WTC11 (cell line): Measurements from ENCODE around the gene COX7B2. TPM values are rescaled to one million over a fixed set of nuclear protein-coding genes. Genes with fewer than 3 reads are reported as not detected.

Experiments used
- ATAC-seq: fragments of 200-7000 bp; cut with Tn5 transposase; 2 replicates; pipeline ENCODE4 v1.10.0; 2021; ENCODE audit warnings: mild to moderate bottlenecking, moderate library complexity
- CTCF ChIA-PET: fragments of 300-600 bp; sonication (Branson Sonifier 250); formaldehyde crosslinking; loops from one replicate; lab custom pipeline; 2021; ENCODE audit warnings: antibody characterized with exemption; lab: Charles Lee
- POLR2A ChIA-PET: fragments of 350-600 bp; sonication (Branson Sonifier 250); formaldehyde crosslinking; loops from one replicate; lab custom pipeline; 2021; ENCODE audit warnings: antibody characterized with exemption; lab: Charles Lee
- DNase-seq: peaks from one replicate; pipeline ENCODE4 v3.0.0; 2021; ENCODE audit warnings: low spot score
- H3K27ac Mint-ChIP-seq: 2 replicates; pipeline ENCODE4 v1.8.0; 2021; ENCODE audit warnings: mixed read lengths
- H3K27me3 Mint-ChIP-seq: 2 replicates; pipeline ENCODE4 v1.8.0; 2021; ENCODE audit warnings: low read depth, mild to moderate bottlenecking, moderate library complexity, mixed read lengths
- H3K36me3 Mint-ChIP-seq: 2 replicates; pipeline ENCODE4 v1.8.0; 2021; ENCODE audit warnings: mixed read lengths
- H3K4me1 Mint-ChIP-seq: 2 replicates; pipeline ENCODE4 v1.8.0; 2022; ENCODE audit warnings: mixed read lengths
- H3K4me3 Mint-ChIP-seq: 2 replicates; pipeline ENCODE4 v1.8.0; 2021; ENCODE audit warnings: mild to moderate bottlenecking, moderate library complexity, mixed read lengths
- H3K9me3 Mint-ChIP-seq: 2 replicates; pipeline ENCODE4 v1.8.0; 2021; ENCODE audit warnings: mixed read lengths
- ARID4B ChIP-seq: sonication (generic); formaldehyde crosslinking; IDR thresholded peaks from 2 replicates; pipeline ENCODE4 v1.8.0; 2023; ENCODE audit warnings: missing genetic modification reagents, mild to moderate bottlenecking, borderline replicate concordance
- CBFB ChIP-seq: sonication (generic); formaldehyde crosslinking; IDR thresholded peaks from 2 replicates; pipeline ENCODE4 v1.8.1; 2022; ENCODE audit warnings: mild to moderate bottlenecking, low read depth, missing genetic modification reagents
- GRHL2 ChIP-seq: fragments of 250-450 bp; sonication (Bioruptor Pico); IDR thresholded peaks from 2 replicates; pipeline ENCODE4 v1.8.0; 2022; ENCODE audit warnings: mild to moderate bottlenecking, moderate library complexity; ENCODE audit not compliant: insufficient replicate concordance, severe bottlenecking
- HMGA2 ChIP-seq: fragments of 250-450 bp; sonication (Bioruptor Pico); IDR thresholded peaks from 2 replicates; pipeline ENCODE4 v1.4.0; 2021; ENCODE audit warnings: mild to moderate bottlenecking, moderate library complexity
- HMGXB4 ChIP-seq: sonication (generic); formaldehyde crosslinking; IDR thresholded peaks from 2 replicates; pipeline ENCODE4 v1.8.1; 2023; ENCODE audit warnings: mild to moderate bottlenecking, moderate library complexity, missing genetic modification reagents
- IRF2 ChIP-seq: sonication (generic); formaldehyde crosslinking; IDR thresholded peaks from 2 replicates; pipeline ENCODE4 v1.8.0; 2022; ENCODE audit warnings: low read depth, missing genetic modification reagents, borderline replicate concordance
- JAZF1 ChIP-seq: fragments of 250-450 bp; sonication (Bioruptor Pico); IDR thresholded peaks from 2 replicates; pipeline ENCODE4 v1.9.0; 2021; ENCODE audit warnings: moderate library complexity, mild to moderate bottlenecking, inconsistent platforms
- KAT7 ChIP-seq: sonication (generic); formaldehyde crosslinking; IDR thresholded peaks from 2 replicates; pipeline ENCODE4 v1.8.1; 2023; ENCODE audit warnings: missing genetic modification reagents, mild to moderate bottlenecking, borderline replicate concordance
- MYBL2 ChIP-seq: sonication (generic); formaldehyde crosslinking; IDR thresholded peaks from 2 replicates; pipeline ENCODE4 v1.8.1; 2023; ENCODE audit warnings: mild to moderate bottlenecking, moderate library complexity, missing genetic modification reagents
- SMAD3 ChIP-seq: sonication (generic); formaldehyde crosslinking; IDR thresholded peaks from 2 replicates; pipeline ENCODE4 v1.8.0; 2022; ENCODE audit warnings: missing genetic modification reagents, mild to moderate bottlenecking, borderline replicate concordance
- SP1 ChIP-seq: sonication (generic); formaldehyde crosslinking; conservative IDR thresholded peaks from 2 replicates; pipeline ENCODE4 v1.8.1; 2022; ENCODE audit warnings: missing genetic modification reagents
- ZNF121 ChIP-seq: sonication (generic); formaldehyde crosslinking; IDR thresholded peaks from 2 replicates; pipeline ENCODE4 v1.8.0; 2023; ENCODE audit warnings: missing genetic modification reagents
- total RNA-seq: library from RNA; stranded (reverse); gene quantifications from 3 replicates; pipeline ENCODE4 v1.2.3, GENCODE V29; 2021
- TF ChIP-seq, protein P1 (sequence below): sonication (generic); formaldehyde crosslinking; conservative IDR thresholded peaks from 2 replicates; pipeline ENCODE4 v1.8.1; 2023; ENCODE audit warnings: mild to moderate bottlenecking, low read depth, missing genetic modification reagents, moderate library complexity
- TF ChIP-seq, protein P2 (sequence below): sonication (generic); formaldehyde crosslinking; IDR thresholded peaks from 2 replicates; pipeline ENCODE4 v1.8.1; 2022; ENCODE audit warnings: missing genetic modification reagents, borderline replicate concordance
- TF ChIP-seq, protein P3 (sequence below): fragments of 250-450 bp; sonication (Bioruptor Pico); IDR thresholded peaks from 2 replicates; pipeline ENCODE4 v2.1.2; 2022; ENCODE audit warnings: mild to moderate bottlenecking, moderate library complexity

Gene COX7B2
- total RNA-seq, 1 experiment from 2014 or later: not detected

DNA sequence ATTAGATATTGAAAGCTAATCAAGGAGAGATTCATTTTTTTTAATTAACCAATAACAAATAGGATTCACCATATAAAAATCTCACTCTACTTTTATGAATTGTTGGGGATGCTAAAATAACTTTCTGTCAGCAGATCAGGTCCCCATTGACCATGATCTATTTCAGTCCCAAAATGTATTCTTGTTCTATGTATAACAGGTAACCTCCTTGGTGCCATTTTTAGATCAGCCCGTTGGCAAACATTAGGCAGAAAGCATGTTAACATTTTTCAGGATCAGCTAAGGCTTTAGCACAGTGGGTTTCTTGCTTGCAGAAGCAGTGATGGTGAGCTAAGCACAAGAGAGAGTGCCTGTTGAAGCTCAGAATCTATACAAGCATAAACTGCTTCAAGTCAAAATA, 40.8 kb upstream of the COX7B2 start:
- DNase-seq (no peak), ATAC-seq (no peak)
- Mint-ChIP-seq H3K27ac (no peak overlapping the region), H3K9me3 (no peaks in the 10 kb centered on the region), H3K4me3 (no peak overlapping the region), H3K36me3 (no peaks in the 10 kb centered on the region), H3K4me1 (no peaks in the 10 kb centered on the region), H3K27me3 (no peaks in the 10 kb centered on the region; the same call in 1 of the 2 replicates)
- TF ChIP-seq GRHL2 (CRISPR knock-in tag): no peak
- no peak for TF ChIP-seq MYBL2 (CRISPR knock-in tag)
- no peak for TF ChIP-seq HMGA2 (CRISPR knock-in tag)
- TF ChIP-seq JAZF1 (CRISPR knock-in tag): no peak
- TF ChIP-seq HMGXB4 (CRISPR knock-in tag): no peak
- TF ChIP-seq KAT7 (CRISPR knock-in tag): no peak
- TF ChIP-seq, protein P1, sequence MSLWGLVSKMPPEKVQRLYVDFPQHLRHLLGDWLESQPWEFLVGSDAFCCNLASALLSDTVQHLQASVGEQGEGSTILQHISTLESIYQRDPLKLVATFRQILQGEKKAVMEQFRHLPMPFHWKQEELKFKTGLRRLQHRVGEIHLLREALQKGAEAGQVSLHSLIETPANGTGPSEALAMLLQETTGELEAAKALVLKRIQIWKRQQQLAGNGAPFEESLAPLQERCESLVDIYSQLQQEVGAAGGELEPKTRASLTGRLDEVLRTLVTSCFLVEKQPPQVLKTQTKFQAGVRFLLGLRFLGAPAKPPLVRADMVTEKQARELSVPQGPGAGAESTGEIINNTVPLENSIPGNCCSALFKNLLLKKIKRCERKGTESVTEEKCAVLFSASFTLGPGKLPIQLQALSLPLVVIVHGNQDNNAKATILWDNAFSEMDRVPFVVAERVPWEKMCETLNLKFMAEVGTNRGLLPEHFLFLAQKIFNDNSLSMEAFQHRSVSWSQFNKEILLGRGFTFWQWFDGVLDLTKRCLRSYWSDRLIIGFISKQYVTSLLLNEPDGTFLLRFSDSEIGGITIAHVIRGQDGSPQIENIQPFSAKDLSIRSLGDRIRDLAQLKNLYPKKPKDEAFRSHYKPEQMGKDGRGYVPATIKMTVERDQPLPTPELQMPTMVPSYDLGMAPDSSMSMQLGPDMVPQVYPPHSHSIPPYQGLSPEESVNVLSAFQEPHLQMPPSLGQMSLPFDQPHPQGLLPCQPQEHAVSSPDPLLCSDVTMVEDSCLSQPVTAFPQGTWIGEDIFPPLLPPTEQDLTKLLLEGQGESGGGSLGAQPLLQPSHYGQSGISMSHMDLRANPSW: no peak
- POLR2A ChIA-PET: no interaction called here
- CTCF ChIA-PET: no interaction called here

DNA sequence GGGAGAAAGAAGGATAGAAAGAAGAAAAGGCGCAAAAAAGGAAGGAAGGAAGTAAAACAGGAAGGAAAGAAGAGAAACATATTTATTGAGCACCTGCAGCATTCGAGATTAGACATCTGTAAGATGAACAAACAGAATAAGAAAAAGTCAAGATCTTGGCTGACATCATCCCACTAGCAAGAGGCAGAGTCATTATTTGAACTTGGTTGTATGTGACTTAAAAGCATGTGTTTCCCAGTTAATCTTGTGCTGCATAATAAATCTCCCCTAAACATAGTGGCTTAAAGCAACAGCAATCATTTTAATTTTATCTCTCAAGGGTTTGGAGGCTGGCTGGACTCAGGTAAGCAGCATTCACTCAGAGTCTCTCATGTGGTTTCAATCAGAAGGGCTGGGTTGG, 38.5 kb upstream of the COX7B2 start:
- no peaks in the 10 kb centered on the region for H3K27me3 Mint-ChIP-seq
- no peak overlapping the region for H3K27ac Mint-ChIP-seq
- CTCF ChIA-PET: no interaction called here

More for the DNA sequence above, 38.5 kb upstream of the COX7B2 start:
- ATAC-seq (no peak), DNase-seq (no peak)
- POLR2A ChIA-PET: no interaction called here
- H3K4me3 Mint-ChIP-seq: no peak overlapping the region
- no peak for TF ChIP-seq SP1
- TF ChIP-seq SMAD3 (CRISPR knock-in tag): no peak
- TF ChIP-seq IRF2 (CRISPR knock-in tag): no peak
- TF ChIP-seq, protein P2, sequence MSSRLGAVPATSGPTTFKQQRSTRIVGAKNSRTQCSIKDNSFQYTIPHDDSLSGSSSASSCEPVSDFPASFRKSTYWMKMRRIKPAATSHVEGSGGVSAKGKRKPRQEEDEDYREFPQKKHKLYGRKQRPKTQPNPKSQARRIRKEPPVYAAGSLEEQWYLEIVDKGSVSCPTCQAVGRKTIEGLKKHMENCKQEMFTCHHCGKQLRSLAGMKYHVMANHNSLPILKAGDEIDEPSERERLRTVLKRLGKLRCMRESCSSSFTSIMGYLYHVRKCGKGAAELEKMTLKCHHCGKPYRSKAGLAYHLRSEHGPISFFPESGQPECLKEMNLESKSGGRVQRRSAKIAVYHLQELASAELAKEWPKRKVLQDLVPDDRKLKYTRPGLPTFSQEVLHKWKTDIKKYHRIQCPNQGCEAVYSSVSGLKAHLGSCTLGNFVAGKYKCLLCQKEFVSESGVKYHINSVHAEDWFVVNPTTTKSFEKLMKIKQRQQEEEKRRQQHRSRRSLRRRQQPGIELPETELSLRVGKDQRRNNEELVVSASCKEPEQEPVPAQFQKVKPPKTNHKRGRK: no peak
- no peak for TF ChIP-seq ZNF121 (CRISPR knock-in tag)
- TF ChIP-seq ARID4B: no peak
- TF ChIP-seq, protein P3, sequence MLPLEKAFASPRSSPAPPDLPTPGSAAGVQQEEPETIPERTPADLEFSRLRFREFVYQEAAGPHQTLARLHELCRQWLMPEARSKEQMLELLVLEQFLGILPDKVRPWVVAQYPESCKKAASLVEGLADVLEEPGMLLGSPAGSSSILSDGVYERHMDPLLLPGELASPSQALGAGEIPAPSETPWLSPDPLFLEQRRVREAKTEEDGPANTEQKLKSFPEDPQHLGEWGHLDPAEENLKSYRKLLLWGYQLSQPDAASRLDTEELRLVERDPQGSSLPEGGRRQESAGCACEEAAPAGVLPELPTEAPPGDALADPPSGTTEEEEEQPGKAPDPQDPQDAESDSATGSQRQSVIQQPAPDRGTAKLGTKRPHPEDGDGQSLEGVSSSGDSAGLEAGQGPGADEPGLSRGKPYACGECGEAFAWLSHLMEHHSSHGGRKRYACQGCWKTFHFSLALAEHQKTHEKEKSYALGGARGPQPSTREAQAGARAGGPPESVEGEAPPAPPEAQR (CRISPR knock-in tag): no peak
- no peak for TF ChIP-seq CBFB (CRISPR knock-in tag)
- no peaks in the 10 kb centered on the region for H3K9me3 Mint-ChIP-seq
- H3K4me1 Mint-ChIP-seq: no peaks in the 10 kb centered on the region
- no peaks in the 10 kb centered on the region for H3K36me3 Mint-ChIP-seq
